NCI-H69 (cell line): ENCODE measurements around the gene ABCF3.

ENCODE experiments used
- DNase-seq: peaks from one replicate; lab custom pipeline; 2025; lab: John Stamatoyannopoulos, UW

ABCF3 gene

DNA sequence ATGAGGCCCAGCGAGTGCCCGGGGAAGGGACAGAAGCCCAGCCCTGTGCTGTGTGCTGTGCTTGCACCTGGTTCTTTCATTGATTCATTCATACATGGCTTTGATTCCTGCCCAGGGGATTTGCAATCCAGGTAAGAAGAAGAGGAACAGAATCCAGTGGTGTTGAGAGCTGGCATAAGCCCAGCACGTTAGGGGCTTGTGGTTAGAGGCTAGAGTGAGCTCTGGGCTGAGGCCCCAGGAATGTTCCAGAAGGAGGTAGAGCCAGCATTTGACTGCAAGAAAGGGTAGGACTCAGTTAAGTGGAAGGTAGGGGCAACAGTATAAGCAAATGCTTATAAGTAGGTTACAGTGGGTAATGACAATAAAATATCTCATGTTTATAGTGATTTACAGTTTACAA is 45.7 kb downstream of the ABCF3 start:
- peak; percentile 35 for DNase-seq

DNA sequence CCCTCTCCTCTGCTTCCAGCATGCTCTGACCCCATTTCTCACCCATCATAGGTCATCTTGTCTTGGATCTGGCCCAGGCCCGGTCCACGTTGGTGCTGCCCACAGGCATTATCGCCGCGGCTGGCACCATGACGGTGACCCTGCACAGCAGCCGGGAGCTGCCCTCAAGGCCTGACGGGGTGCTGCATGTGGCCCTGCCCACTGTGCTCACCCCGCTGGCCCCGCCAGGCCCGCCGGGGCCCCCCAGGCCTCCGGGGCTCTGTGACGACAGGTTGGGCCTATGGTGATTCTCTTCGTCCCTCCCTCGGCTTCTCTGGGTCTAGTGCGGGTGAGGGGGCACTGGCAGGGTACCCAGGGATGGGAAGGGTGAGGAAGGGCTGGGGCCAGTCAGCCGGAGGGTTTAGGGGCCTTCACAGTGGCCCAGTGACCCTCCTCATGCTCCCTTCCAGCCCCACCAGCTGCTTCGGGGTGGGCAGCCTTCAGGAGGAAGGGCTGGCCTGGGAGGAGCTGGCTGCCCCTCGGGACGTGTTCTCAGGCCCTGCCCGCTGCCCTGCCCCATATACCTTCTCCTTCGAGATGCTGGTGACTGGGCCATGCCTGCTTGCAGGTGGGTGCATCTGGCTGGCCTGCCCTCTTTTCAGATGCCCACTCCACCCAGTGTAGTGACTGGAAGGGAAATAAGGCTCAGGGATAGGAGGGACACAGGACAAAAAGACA is 47.3 kb downstream of the ABCF3 start:
- no peak for DNase-seq

DNA sequence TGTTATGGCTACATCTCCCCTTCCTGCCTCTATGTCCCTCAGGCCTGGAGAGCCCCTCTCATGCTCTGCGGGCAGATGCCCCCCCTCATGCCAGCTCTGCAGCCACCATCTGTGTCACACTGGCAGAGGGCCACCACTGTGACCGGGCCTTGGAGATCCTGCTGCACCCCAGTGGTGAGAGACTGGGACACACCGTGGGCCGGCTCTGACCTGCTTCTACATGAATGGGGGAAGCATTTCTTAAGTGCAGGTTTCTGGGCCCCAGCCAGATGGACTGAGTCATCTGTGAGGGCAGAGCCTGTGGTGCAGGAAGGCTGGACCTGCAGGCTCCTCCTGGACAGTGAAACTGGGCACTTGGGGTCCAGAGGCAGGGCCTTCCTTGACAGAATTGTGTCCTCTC is 48.2 kb downstream of the ABCF3 start:
- DNase-seq, result peak; percentile 75

DNA sequence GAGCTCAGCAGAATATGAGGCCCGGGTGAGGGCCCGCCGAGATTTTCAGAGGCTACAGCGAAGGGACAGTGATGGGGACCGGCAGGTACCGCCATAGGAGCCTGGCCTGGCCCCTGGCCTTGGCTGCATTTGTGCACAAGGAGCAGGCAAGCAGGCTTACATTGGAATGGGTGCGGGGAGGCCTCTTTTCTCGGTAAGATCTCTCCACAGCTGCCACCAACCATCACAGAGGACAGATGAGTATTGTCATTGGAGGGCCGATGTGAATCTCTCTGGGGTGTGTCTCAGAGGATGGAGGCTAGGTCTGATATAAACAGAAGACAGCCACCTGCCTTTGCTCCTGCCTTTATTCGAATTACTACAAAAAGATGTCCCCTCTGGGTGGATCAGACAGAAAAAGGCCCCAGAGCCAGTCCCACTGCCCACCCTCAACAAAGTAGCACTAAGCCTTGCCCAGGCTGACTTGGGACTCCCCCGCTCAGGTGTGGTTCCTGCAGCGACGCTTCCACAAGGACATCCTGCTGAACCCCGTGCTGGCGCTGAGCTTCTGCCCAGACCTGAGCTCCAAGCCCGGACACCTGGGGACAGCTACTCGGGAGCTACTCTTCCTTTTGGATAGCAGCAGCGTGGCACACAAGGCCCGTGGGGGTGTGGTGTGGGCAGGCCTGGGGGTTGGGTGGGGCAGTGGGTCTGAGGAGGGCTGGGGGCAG is 48.8 kb downstream of the ABCF3 start:
- DNase-seq, result no peak

DNA sequence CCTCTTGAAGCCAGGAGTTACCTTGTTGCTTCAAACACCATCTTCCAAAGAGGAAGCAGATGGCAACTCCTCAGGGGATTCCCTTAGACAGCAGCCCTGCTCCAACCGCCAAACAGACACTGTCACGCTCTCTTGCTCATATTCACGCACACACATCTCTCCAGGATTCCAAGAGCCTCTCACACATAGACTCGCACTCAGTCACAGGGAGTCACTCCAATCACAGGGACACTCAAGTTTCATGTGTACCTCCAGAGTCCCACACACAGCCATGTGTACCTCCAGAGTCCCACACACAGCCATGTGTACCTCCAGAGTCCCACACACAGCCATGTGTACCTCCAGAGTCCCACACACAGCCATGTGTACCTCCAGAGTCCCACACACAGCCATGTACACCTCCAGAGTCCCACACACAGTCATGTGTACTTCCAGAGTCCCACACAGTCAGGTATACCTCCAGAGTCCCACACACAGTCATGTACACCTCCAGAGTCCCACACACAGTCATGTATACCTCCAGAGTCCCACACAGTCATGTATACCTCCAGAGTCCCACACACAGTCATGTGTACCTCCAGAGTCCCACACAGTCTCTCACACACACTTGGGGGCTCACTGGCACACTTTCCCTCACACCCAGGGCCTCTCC is 49.5 kb downstream of the ABCF3 start:
- peak; percentile 95 for DNase-seq

DNA sequence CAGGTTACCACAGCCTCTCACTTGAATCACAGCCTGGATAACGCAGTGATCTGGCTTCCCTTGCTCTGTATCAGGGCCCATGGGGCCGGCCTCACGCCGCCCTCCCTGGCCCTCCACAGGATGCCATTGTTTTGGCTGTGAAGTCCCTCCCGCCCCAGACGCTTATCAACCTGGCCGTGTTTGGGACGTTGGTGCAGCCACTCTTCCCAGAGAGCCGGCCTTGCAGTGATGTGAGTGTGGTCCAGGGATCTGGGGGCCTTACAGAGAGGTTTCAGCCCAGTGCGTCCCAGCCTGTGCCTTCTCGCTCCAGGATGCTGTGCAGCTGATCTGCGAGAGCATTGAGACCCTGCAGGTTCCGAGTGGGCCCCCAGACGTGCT is 50.0 kb downstream of the ABCF3 start:
- DNase-seq, result no peak

DNA sequence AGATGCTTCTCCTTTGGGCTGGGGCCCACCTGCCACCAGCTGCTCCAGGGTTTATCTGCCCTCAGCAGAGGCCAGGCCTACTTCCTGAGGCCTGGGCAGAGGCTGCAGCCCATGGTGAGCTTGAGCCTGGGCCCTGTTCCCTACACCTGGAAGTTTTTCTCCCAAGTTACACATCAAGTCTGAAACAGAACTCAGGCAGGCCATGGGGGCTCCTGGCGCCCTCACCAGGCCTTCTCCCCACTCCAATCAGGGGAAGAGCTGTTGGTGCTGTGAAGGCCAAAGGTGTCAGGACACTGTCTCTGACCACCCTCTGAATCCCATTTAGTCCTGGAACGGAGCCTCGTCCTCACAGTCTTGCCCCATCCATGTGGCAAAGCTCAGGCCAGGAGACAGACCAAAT is 50.6 kb downstream of the ABCF3 start:
- no peak for DNase-seq

DNA sequence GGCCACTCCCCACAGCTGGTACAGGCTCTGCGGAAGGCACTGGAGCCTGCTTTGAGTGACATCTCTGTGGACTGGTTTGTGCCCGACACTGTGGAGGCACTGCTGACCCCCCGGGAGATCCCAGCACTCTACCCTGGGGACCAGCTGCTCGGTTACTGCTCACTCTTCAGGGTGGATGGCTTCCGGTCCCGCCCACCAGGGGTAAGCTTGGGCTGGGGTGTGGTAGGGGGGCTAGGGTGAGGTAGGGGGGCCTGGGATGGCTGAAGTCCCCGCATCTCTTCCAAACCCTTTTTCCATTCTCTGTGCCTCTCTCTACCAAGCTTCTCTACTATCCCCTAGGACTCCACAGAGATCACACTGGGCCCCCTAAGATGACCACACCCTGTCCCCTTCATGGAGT is 51.2 kb downstream of the ABCF3 start:
- no peak for DNase-seq

DNA sequence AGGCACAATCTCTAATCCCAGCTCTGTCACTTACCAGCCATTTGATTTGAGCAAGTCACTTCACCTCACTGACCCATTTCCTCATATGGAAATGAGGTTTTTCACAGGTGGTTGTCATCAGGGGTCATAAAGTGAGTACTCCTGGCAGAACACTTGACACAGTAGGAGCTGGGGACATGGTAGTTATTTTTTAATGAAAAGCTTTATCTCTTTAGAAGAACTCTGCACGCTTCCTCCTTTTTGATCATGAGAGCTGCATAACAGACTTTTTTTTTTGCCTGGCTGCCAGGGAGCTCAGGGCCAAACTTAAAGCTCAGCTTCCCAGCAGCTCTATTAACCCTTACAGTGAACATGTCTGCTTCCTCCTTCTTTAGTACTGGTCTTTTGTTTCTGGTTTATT is 51.8 kb downstream of the ABCF3 start:
- peak; percentile 71 for DNase-seq

DNA sequence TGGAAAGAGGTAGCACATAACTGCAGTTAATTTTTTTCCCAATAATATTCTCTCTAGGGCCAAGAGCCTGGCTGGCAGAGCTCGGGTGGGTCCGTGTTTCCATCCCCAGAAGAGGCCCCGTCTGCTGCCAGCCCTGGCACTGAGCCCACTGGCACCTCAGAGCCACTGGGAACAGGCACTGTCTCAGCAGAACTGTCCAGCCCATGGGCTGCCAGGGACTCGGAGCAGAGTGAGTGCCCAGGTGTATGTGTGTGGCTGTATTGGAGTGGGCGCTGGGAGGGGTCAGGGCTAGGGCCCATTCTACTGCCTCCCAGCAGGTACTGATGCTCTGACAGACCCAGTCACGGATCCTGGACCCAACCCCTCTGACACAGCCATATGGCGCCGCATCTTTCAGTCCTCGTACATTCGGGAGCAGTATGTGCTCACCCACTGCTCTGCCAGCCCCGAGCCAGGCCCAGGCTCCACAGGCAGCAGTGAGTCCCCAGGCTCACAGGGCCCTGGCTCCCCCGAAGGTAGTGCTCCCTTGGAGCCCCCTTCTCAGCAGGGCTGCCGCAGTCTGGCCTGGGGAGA is 52.3 kb downstream of the ABCF3 start:
- DNase-seq, result peak; percentile 60

DNA sequence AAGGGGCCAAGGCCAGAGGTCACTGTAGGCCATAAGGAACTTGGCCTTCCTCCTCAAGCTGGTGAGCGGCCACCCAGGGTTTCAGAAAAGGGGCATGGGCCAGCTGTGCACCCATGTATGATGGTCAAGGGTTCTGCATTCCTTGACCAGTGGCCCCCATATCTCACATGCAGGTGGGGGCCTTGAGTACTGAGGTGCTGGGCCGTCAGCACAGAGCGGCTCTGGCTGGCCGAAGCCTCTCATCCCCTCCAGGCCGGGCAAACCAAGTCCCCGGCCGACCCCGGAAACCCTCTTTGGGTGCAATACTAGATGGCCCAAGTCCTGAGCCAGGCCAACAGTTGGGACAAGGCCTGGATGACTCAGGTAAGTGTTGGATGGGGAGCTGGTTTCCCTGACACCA is 53.2 kb downstream of the ABCF3 start:
- no peak for DNase-seq

DNA sequence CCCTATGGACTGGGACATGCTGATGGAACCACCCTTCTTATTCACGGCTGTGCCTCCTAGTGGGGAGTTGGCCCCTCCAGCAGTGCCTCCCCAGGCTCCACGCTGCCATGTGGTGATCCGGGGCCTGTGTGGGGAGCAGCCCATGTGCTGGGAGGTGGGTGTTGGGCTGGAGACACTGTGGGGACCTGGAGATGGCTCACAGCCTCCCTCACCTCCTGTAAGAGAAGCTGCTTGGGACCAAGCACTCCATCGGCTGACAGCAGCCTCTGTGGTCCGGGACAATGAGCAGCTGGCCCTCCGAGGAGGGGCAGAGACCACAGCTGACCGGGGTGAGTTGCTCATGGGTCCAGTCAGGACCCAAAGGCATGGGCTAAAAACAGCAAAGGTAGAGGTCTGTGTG is 53.7 kb downstream of the ABCF3 start:
- no peak for DNase-seq

DNA sequence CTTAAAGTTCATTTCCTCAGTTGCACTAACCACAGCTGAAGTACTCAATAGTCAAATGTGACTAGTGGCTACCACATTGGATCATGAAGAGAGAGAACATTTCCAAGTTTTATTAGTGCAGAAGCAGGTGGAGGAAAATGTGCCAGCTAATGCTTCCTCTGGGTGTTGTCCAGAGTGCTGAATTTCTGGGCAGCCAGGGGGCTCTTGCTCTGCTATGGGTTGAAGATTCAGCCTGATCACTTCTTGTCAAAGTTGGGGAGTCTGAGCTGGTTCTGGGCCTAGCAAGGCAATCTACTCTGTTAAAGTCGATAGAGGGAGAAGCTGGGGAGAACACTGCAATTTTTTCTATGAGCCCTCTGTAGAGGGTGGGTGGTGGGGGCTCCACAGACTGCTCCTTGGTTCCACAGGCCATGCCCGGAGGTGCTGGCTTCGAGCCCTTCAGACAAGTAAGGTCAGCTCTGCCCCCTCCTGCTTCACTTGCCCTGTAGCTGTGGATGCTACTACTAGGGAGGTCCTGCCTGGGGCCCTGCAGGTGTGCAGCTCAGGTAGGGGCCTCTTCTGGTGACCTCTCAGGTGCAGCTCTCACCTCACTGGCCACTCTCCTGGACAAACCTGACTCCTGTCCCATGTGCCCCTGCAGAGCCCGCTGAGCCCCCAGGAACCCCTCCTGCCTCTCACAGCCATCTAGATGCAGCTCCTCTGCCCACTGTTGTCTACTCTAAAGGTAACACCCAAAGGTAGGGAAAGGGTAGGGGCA is 54.6 kb downstream of the ABCF3 start:
- DNase-seq, result no peak

DNA sequence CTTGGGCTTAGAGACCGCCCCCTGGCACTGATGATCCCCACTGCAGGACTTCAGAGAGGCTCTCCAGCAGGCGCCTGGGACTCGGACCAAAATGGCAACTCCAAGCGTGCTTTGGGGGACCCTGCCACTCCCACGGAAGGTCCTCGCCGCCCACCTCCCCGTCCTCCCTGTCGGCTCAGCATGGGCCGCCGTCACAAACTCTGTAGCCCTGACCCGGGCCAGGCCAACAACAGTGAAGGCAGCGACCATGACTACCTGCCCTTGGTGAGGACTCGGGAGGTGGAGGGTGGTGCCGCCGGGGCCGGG is 55.1 kb downstream of the ABCF3 start:
- no peak for DNase-seq

DNA sequence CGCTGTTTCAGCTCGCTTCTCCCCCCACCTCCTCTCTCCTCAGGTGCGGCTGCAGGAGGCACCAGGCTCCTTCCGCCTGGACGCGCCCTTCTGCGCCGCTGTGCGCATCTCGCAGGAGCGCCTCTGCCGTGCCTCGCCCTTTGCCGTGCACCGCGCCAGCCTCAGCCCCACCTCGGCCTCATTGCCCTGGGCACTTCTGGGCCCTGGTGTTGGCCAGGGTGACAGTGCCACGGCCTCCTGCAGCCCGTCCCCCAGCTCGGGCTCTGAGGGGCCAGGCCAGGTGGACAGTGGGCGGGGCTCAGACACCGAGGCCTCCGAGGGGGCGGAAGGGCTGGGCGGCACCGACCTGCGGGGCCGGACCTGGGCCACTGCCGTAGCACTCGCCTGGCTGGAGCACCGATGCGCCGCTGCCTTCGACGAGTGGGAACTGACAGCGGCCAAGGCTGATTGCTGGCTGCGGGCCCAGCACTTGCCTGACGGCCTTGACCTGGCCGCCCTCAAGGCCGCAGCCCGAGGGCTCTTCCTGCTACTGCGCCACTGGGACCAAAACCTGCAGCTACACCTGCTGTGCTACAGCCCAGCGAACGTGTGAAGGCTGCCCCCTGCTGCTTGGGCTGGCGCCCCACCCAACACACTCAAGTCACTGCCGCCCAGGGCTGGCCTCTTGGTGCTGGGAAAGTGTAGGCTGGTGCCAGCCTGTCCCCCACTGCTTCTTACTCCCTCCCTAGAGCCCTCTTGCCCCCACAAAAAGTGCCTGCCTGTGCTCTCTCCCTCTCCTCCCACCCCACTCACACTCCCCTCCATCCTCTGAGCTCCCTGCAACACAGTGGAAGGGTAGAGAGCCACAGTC is 55.7 kb downstream of the ABCF3 start:
- DNase-seq, result peak; percentile 50

DNA sequence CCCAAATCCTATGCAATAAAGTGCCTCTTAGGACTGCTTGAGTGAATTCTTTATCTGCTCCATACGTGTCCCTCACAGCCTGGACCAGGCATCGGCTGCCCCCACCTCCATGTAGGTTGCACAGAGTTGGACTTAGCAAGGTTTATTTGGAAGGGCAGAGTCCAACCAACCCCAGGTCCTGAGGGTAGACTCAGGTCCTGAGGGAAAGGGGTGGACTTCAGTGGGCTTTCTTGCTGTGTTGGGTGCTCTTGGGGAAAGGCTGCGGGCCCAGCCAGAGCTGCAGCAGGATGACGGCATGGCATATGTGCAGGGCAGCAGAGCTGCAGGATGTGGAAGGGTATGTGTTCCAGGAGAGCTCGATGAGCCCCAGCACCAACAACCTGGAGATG is 56.3 kb downstream of the ABCF3 start:
- no peak for DNase-seq
